ENCODE data around the gene RAD51B. TPM values are rescaled to one million over a fixed set of nuclear protein-coding genes. Genes with fewer than 3 reads are reported as not detected.

RAD51B gene
- total and polyA plus RNA-seq, 9 of the 15 experiments (the other 6 are each of a cell fraction or from before 2014, with no cell fraction given), result 8.5 to 17.3 (median 11.3) TPM

DNA sequence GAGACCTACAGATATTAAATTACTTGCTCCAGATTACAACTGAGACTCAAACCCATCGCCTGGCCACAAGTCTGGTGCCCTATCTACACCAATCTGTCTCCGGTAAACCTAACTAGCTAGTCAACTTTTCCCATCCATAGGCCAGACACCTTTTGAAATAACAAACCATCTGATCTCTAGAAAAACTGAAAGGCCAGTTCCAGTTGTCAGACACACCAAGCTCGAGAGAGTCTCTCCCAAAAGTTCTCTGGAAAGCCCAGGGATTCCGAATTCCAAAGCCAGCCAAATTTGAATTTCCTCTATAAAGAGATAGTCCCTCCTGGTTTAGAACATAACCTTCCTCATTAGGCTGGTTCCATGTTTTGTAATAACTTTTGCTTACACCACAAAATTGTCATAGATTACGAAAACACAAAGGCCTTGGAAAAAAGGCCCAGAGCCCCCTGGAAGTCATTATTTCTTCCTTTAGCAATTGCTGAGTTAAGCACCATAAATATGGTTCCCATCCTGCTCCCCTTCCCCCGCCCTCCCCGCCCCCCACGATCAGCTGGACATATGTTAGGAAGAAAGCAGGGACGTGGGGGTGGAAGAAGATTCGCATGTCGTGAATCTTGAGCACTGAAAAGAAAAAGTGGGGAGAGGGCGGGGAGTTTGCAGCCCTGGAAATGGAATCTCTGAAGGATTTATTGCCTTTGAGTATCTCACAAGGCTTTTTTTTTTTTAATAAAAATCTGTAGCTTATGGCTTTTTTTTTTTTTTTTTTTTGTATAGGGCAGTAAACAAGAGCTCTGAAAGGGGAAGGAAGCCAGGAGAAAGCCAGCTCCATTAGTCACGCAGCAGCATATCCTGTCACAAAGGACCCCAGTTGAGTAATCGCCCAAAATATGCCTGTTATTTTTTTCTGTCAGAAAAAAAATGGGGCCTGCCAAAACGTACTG, 862.9 kb downstream of the RAD51B start:
- H3K9me3 ChIP-seq (replicated peaks; ENCODE audit: control insufficient read depth, insufficient read depth, low read depth, low read length), result no peaks in the 10 kb centered on the region
- 28% methylated on average over 12 of the region's 15 CpGs for WGBS (ENCODE audit: insufficient coverage, low coverage, missing lambda C conversion rate)
- H3K79me2 ChIP-seq (ENCODE audit: control insufficient read depth, insufficient read depth, low read length), result no peaks in the 10 kb centered on the region
- CTCF ChIA-PET (ENCODE audit: low intra/inter-chr PET ratio), result no interaction called here
- BruUV-seq (replicated peaks), result no TSS peak
- DNase-seq (ENCODE audit: extremely low read depth in 1 of 4, low spot score in 3 of 4), result peak in 2 of 4 experiments; percentile 25 to 49
- no peak overlapping the region for H3K9ac ChIP-seq (ENCODE audit: insufficient read depth in 1 of 2, low read depth in 2 of 2, low read length in 2 of 2)
- peak overlapping the region; percentile 66 for H2AFZ ChIP-seq (ENCODE audit: low read depth, low read length)
- no peaks in the 10 kb centered on the region for H3K27me3 ChIP-seq (ENCODE audit: control insufficient read depth in 2 of 2, insufficient read depth in 2 of 2, low read length in 2 of 2)
- POLR2A ChIA-PET, result interaction anchor here (0.6 to 0.8 kb wide), 2 partner anchors 12 to 19 kb away, joined by 3 to 4 read pairs; no protein-coding TSS in a partner anchor
- no peak overlapping the region for H3K4me3 ChIP-seq
- in situ Hi-C loops (cut with MboI) (no loop called here), intact Hi-C loops (cut with micrococcal nuclease) (no loop called here)
- no peak overlapping the region for H3K4me2 ChIP-seq (ENCODE audit: insufficient read depth, low read length)
- no peaks in the 10 kb centered on the region for H3K9me1 ChIP-seq (ENCODE audit: control insufficient read depth, insufficient read depth, low read length)
- H3K27ac ChIP-seq (ENCODE audit: extremely low read depth, low read depth, low read length), result peak overlapping the region; percentile 44; the same call in 1 of the 3 replicates
- peaks cover 0 to 22% of the 10 kb centered on the region in 2 experiments; a peak in 4 of 5 replicates for H3K4me1 ChIP-seq (replicated peaks in 1 of 2; ENCODE audit: control insufficient read depth in 2 of 2, insufficient read depth in 2 of 2, low read length in 2 of 2)
- no peak for FAIRE-seq
- no peaks in the 10 kb centered on the region for H3K36me3 ChIP-seq (ENCODE audit: control insufficient read depth, insufficient read depth, low read length)
- ATAC-seq, result peak; percentile 56; the same call in 2 of the 3 replicates
- H4K20me1 ChIP-seq (replicated peaks; ENCODE audit: control insufficient read depth, insufficient read depth, low read length), result no peaks in the 10 kb centered on the region
- TF ChIP-seq CAMTA2 (CRISPR knock-in tag; conservative IDR thresholded peaks at IDR 0.05) (no peak), GABPA (tag; conservative IDR thresholded peaks at IDR 0.05; ENCODE audit: low read depth) (peak; percentile 28; the same call in 1 of the 2 replicates), MEIS2 (IDR thresholded peaks at IDR 0.05; ENCODE audit: partially characterized antibody) (peak; percentile 61), FOSL1 (tag; conservative IDR thresholded peaks at IDR 0.05) (peak; percentile 67), EGR1 (conservative IDR thresholded peaks at IDR 0.05) (0 out of 2 replicates have a peak, but pooled peaks have one; percentile 16), ZNF384 (IDR thresholded peaks at IDR 0.05; ENCODE audit: low read depth, low read length) (peak; percentile 84), ZNF644 (tag; IDR thresholded peaks at IDR 0.05; ENCODE audit: low read depth) (peak; percentile 38; the same call in 1 of the 2 replicates), PHB (CRISPR knock-in tag; IDR thresholded peaks at IDR 0.05) (no peak), C11orf30 (IDR thresholded peaks at IDR 0.05; ENCODE audit: low read depth) (0 out of 2 replicates have a peak, but pooled peaks have one; percentile 6), ZNF175 (CRISPR knock-in tag; IDR thresholded peaks at IDR 0.05; ENCODE audit: low read depth) (peak; percentile 57), EP300 (IDR thresholded peaks at IDR 0.05; ENCODE audit: low read length) (no peak), NCOA1 (IDR thresholded peaks at IDR 0.05; ENCODE audit: low read depth) (no peak)
- TF ChIP-seq, protein P1, sequence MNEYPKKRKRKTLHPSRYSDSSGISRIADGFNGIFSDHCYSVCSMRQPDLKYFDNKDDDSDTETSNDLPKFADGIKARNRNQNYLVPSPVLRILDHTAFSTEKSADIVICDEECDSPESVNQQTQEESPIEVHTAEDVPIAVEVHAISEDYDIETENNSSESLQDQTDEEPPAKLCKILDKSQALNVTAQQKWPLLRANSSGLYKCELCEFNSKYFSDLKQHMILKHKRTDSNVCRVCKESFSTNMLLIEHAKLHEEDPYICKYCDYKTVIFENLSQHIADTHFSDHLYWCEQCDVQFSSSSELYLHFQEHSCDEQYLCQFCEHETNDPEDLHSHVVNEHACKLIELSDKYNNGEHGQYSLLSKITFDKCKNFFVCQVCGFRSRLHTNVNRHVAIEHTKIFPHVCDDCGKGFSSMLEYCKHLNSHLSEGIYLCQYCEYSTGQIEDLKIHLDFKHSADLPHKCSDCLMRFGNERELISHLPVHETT (CRISPR knock-in tag; conservative IDR thresholded peaks at IDR 0.05 in 1 of 2, IDR thresholded peaks at IDR 0.05 in 1 of 2), result peak in 1 of 2 experiments; percentile 70; a peak in 2 of 4 replicates
- TF ChIP-seq, protein P2, sequence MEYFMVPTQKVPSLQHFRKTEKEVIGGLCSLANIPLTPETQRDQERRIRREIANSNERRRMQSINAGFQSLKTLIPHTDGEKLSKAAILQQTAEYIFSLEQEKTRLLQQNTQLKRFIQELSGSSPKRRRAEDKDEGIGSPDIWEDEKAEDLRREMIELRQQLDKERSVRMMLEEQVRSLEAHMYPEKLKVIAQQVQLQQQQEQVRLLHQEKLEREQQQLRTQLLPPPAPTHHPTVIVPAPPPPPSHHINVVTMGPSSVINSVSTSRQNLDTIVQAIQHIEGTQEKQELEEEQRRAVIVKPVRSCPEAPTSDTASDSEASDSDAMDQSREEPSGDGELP (CRISPR knock-in tag; IDR thresholded peaks at IDR 0.05; ENCODE audit: borderline replicate concordance), result peak; percentile 33; the same call in 1 of the 2 replicates
- TF ChIP-seq, protein P3, sequence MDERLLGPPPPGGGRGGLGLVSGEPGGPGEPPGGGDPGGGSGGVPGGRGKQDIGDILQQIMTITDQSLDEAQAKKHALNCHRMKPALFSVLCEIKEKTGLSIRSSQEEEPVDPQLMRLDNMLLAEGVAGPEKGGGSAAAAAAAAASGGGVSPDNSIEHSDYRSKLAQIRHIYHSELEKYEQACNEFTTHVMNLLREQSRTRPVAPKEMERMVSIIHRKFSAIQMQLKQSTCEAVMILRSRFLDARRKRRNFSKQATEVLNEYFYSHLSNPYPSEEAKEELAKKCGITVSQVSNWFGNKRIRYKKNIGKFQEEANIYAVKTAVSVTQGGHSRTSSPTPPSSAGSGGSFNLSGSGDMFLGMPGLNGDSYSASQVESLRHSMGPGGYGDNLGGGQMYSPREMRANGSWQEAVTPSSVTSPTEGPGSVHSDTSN (CRISPR knock-in tag; IDR thresholded peaks at IDR 0.05; ENCODE audit: low read depth), result no peak
- TF ChIP-seq, protein P3 (tag; conservative IDR thresholded peaks at IDR 0.05; ENCODE audit: low read depth), result peak; percentile 84

Data from K562 (cell line).